T-helper 2 cell treated with Interferon-gamma antibody and Interleukin-4, amounts not matched to agents 100 ng/mL and 5 ng/mL, for 36 hours (primary cell): ENCODE measurements around the gene RAB3IL1. TPM values are rescaled to one million over a fixed set of nuclear protein-coding genes. Genes with fewer than 3 reads are reported as not detected.

ENCODE experiments used
- intact Hi-C: fragments of 100-400 bp; cut with micrococcal nuclease; formaldehyde crosslinking; loops from one replicate; pipeline ENCODE4 v1.15.1; 2023
- total RNA-seq: library from RNA; stranded (reverse); gene quantifications from 2 replicates; pipeline ENCODE4 v1.2.3, GENCODE V29; 2022

Gene RAB3IL1
- total RNA-seq, 1 donor from 2014 or later: not detected

DNA sequence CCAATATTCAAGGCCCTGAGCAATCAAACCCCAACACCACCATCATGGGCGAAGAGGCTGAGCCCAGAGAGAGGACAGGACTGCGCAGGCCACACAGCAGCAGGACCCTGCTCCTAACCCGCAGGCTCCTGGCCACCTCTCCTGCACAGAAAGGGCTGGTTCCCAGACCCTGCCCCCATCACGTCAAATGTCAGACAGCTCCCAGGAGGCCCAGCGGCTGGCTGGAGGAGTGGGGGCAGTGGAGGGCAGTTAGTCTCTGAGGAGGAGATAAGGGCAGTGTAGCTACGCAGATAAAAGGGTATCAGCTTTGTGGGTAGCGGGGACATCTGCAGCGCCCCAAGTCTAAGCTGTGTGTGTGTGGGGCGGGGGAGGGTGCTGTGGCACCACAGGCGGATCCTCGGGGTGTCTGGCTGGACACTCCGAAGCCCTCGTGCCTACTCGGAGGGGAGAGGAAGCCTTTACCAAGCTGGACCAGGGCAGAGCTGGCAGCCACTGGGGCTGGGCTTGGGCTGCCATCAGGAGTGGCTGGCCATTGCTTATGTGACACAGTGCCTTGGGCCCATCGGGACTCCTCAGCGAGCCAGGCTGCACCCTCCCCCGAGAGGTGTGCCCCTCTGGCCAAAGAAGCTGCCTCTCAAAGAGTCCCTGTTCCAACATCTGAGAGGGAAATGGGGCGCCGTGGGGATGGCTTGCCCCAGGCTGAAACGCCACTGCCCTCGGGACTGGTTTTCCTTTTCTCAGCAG is 47.5 kb downstream of the RAB3IL1 start:
- intact Hi-C loops: loop anchor here (2.0 kb wide), 1 partner anchor 77 kb away; no protein-coding TSS in a partner anchor

DNA sequence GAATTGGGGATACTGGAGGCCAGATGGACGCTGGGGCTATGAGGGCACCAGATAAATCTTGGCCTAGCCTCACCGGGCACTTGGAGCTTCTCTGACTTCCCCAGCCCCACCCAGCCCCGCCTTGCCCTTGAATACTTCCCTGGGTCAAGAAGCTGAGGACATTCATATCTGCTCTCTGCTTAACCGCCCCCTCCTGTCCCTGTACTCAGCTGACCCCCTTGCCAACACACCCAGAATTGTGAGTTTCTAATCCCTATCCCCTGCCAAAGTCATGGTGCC is 48.0 kb downstream of the RAB3IL1 start:
- intact Hi-C loops: no loop called here

DNA sequence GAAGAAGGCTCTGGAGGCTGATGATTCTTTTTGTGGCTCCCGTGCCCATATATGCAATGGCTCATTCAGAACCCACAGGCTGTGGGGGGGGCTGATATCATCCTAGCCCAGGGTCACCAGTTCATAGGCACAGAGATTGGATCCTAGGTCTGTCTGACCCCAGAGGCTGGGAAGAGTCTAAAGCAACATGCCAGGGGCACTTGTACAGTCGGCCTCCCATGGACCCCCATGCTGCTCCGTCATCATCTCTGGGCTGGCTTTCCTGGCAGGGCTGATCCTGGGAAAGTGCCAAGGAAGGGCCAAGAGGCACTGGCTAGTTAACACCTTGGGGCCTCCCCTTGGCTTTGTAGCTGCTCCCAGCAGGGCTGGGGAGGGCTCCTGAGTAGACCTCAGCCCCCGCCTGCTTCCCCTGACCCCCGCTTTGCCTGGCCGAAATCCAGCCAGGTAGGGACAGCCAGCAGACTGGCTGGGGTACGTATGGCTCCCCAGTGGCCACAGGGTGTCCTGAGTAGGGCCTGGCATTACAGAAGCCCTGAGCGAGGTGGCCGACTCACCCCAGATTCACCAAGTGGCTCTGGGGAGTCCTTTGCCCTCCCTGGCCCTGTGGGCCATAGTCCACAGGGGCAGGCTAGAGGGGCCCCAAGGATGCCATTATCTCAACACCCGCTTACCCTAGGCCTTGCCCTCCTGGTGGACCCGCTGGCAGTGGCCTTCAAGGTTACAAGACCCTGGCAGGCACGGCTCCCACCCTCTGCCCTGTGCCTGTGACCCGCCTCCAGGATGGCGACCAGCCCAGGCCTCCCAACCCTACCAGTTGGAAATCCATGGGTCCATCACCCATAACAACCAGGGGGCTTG is 48.6 kb downstream of the RAB3IL1 start:
- intact Hi-C loops: no loop called here

DNA sequence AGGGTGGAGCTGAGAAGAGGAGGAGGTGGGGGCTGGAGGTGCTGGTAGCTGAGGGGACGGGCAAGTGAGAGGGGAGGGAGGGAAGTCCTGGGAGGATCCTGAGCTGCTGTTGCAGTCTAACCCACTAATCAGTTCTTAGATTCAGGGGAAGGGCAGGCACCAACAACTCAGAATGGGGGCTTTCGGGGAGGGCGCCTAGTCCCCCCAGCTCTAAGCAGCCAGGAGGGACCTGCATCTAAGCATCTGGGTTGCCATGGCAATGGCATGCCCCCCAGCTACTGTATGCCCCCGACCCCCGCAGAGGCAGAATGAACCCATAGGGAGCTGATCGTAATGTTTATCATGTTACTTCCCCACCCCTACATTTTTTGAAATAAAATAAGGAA is 50.4 kb downstream of the RAB3IL1 start:
- intact Hi-C loops: no loop called here

DNA sequence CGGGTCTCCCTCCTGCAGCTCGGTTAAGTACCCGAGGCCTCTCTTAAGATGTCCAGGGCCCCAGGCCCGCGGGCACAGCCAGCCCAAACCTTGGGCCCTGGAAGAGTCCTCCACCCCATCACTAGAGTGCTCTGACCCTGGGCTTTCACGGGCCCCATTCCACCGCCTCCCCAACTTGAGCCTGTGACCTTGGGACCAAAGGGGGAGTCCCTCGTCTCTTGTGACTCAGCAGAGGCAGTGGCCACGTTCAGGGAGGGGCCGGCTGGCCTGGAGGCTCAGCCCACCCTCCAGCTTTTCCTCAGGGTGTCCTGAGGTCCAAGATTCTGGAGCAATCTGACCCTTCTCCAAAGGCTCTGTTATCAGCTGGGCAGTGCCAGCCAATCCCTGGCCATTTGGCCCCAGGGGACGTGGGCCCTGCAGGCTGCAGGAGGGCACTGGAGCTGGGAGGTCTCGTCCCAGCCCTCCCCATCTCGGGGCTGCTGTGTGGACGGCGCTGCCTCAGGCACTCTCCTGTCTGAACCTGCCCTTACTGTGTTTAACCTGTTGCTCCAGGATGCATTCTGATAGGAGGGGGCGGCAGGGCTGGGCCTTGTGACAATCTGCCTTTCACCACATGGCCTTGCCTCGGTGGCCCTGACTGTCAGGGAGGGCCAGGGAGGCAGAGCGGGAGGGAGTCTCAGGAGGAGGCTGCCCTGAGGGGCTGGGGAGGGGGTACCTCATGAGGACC is 51.0 kb downstream of the RAB3IL1 start:
- intact Hi-C loops: no loop called here

DNA sequence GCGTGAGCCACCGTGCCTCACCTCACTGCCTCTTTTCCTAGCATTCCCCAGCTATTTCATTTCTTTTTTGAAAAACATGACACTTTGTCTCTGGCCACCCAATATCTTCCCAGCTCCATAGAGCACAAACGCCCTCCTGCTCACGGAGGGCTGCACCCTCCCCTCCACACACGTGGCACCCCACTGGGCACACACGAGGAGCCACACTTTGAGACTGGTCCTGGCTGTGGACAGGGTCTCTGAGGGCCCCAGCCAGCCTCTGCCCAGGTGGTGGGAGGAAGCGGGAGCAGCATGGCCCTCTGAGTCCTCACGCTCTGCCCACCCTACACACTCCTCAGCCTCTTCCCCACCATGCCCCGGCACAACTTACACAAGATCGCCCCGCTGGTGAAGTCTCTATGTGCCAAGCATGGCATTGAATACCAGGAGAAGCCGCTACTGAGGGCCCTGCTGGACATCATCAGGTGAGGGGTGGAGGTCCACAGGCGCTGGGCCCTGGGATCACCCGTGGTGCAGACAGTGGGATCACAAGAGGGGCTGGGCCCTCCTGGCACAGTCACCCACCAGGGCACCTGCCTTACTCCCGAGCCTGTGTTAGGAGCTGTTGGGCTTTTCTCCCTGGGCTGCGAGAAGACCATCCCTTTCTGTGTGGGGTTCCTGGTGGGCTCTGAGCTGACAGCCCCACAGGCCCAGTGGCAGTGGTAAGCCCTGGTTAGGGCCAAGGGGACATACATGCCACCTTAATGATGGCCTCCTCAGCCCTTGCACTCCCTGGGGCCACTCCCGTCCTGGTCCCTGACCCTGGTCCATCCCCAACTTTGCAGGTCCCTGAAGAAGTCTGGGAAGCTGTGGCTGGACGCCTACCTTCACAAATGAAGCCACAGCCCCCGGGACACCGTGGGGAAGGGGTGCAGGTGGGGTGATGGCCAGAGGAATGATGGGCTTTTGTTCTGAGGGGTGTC is 52.3 kb downstream of the RAB3IL1 start:
- intact Hi-C loops: no loop called here

DNA sequence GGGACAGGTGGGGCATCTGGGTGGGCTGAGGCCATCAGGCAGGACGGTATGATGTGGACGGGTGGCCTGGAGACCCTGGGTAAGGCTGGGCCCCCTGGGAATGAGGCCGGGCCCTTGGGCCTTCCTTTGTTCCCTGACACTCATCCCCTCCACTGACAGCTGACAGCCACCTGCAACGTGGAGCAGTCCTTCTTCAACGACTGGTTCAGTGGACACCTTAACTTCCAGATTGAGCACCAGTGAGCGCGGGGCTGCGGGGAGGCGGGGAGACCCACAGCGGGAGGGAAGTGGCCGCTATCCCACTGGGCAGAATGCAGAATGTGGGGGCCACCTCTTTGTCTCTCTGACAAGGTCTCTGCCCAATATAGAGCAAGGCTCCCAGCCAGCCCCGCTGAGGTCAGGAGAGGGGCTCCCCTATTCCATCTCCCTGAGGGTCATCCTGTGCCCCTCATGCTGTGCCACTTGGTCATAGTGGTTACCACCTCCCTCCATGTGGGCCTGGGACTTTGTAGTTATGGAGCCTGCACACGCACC is 53.8 kb downstream of the RAB3IL1 start:
- intact Hi-C loops: no loop called here

DNA sequence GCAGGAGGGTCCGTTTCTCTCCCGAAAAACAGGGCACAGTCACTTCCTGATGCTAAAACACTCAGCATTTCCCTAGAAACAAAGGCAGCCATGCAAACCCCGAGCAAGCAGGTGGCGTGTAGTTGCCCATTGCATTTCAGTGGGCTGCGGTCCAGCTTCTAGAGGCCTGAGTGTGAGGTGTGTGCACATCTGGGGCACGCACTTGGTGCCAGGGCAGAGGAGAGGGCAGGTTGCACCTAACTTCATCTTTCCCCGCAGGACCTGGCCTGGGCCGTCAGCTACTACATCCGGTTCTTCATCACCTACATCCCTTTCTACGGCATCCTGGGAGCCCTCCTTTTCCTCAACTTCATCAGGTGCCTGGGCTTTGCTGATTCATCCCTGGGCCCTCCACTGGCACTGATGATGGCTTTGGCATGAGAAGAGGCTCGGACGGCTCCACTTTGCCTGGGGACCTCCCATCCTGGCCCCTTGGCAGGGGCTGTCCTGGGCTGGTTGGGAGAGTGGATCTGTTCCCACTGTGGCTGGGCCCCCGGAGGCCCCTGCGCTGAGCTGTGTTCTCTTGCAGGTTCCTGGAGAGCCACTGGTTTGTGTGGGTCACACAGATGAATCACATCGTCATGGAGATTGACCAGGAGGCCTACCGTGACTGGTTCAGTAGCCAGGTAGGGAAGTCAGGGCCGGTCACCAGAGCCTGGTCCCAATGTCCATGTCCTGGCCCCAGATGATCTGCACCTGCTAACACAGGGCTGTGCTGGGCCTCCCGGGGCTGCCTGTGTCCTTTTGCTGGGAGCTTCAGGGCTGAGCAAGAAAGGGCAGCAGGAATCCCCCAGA is 54.4 kb downstream of the RAB3IL1 start:
- intact Hi-C loops: no loop called here

DNA sequence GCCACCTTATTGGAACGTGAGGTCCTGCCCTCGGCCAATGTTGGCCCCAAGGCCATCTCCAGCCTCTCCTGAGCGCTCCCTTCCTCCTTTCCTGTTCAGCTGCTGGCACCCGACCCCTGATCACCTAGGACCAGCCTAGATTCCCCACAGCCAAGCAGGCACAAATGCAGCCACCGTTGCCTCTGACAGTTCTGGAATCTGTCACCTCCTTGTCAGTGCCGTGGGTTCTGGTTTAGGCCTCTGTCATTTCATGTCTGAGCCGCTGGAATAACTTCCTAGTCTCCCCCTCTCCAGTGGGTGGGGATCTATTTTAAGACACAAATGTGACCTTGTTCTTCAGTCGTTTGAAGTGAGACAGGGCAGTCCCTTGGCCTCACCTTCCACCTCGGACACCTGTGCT is 55.7 kb downstream of the RAB3IL1 start:
- intact Hi-C loops: no loop called here

DNA sequence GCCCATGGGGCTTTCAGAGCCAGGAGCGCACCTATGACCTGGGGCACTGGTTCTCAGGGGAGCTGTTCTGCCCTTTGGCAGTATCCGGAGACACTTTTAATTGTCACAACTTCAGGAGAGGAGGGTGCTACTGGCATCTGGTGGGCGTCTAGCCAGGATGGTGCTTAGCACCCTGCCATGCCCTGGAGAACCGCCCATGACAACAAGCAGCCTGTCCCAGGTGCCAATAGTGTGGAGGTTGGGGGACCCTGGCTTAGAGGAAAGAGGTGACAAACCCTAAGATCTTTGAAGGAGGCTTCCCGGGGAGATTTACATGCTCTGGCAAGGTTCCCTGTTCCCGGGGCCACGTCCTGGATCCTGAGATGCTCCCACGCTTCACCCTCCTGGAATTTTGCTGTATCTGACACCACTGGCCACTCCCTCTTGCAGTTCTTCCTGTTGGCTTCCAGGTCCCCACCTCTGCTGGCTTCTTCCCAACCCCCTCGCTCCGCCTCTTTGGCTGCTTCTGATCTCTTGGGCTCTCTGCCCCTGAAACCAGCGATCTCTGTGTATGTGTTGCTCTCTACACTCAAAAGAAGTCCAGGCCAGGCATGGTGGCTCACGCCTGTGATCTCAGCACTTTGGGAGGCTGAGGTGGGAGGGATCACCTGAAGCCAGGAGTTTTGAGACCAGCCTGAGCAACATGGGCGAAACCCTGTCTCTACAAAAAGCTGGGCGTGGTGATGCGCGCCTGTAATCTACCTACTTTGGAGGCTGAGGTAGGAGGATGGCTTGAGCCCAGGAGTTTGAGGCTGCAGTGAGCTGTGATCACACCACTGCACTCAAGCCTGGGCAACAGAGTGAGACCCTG is 57.1 kb downstream of the RAB3IL1 start:
- intact Hi-C loops: no loop called here

DNA sequence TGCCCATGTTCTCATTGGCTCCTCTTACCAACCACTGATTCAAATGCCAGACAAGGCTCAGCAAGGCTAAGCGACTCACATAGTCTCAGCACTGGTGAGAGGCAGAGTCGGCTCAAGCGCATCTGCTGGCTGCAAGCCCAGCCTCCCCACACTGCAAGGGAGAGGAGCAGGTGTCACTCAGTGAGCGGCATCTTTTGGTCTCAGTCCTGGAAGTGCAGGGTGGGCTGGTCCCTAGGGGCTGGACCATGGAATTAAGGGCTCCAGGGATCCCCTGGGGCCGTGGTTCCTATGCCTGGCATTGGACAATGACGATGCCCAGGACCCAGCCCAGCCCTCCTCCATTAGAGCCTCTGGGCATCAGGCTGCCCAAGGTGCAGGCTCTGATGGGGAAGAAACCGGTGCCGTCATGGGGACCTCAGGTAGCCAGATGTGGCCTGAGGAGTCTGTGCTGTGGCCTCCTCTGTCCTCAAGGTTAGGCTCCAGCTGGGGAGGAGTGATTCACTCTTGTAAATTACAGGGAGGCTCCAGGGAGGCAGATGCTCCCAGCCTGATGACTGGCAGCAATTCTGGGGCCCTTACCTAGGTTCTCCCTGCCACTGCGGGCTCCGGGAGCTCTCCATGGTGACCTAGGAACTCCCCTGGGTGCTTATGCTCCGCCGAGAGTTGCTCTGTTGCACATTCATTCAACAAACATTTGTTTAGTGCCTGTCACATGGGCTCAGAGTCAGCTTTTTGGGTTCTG is 61.3 kb downstream of the RAB3IL1 start:
- intact Hi-C loops: no loop called here

DNA sequence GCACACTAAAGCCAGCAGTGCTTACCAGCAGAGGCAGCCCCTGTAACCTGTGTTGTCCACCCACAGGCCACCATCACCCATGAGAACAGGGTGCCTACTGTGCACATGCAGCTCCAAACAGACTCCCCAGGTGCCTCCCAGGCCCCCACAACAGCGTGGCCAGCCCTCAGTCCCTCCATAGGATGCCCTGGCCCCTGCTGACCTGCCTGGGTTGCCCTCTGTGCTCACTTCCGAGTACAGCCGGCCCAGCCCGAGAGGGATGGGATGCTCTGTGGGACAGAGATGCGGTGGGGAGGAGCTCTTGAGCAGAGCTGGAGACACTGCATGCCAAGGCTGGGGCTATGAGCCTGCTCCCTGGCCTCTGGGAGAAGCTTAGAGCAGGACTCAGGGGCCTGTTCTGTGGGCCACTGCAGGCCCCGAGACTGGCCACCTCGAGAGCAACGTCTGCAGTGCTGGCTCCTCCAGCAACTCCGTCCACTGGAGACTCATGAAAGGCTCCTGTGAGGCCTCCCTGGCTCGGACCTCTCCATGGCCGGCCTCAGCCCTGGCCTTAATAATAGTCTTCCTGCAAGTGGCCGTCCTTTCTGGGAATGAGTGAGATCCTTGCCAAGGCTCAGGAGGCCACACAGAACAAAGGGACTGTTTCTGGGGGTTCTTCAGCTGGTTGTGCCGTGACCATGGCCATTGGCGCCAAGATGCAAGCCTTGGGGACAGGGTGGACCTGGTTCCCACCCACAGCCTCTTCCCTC is 62.2 kb downstream of the RAB3IL1 start:
- intact Hi-C loops: no loop called here

DNA sequence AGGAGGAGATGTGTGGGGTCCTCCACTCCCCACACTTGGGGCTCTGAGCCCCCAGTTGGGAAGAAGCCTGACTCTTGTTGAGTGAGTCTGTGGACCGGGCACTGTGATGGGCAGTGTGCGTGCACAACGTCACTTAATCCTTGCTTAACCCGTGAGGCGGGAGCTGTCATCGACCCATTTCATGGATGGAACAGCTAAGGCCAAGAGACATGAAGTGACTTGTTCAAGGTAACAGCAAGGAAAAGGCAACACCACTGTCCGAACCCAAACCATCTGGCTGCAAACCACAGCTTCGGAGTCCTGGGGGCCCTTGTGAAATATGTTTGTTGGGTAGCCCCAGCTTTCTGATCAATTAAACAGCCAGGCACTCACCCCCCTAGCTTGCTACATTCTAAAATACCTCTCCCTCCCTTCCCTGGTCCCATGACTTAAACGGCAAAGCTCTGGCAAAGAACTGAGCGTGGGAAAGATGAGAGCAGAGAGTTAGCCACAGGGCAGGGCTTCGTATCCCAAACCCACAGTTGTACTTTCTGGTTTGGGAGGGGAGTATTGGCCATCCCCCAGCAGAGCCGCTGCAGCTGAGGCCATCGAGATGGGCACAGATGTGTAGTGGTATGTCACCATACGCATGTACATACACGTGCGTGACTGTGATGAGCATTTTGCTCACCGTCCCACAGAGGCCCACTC is 63.0 kb downstream of the RAB3IL1 start:
- intact Hi-C loops: no loop called here

DNA sequence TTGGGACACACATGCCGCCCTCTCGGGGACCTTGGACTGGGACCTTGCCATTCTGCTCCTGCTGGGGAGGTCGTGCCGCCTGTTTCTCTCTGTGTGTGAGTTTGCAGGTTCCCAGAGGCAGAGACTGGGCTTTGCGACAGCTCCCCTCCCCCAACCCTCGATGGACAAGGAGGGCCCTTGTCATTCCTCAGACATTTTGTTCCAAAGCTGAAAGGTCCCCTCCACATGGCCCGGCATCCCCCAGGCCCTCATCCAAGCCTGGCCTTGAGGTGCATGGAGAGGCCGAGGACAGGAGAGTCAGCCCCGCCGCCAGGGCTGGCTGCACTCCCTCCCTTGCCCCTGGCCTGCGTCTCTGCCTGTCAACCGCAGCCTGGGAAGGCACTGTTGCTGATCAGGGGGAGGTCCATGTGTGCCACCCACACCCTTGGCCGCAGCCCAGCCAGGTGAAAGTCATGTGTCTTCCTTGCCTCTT is 63.6 kb downstream of the RAB3IL1 start:
- intact Hi-C loops: no loop called here

DNA sequence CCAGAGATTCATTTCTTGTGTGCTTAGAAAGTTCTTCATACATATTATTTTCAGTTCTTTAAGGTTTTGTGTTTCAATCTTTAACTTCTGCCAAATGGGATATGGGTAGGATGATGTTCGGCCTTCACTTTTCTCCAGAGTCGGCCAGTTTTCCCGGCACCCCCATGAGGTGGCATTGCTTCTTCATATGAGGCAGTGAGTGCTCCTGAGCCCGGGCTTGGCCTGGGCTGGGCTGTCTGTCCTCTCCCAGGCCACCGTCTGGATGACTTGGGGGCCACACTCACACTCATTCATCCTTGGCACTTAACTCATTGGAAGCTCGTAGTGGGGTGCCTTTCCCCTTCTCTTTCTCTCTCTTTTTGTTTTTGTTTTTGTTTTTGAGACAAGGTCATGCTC is 65.5 kb downstream of the RAB3IL1 start:
- intact Hi-C loops: no loop called here

DNA sequence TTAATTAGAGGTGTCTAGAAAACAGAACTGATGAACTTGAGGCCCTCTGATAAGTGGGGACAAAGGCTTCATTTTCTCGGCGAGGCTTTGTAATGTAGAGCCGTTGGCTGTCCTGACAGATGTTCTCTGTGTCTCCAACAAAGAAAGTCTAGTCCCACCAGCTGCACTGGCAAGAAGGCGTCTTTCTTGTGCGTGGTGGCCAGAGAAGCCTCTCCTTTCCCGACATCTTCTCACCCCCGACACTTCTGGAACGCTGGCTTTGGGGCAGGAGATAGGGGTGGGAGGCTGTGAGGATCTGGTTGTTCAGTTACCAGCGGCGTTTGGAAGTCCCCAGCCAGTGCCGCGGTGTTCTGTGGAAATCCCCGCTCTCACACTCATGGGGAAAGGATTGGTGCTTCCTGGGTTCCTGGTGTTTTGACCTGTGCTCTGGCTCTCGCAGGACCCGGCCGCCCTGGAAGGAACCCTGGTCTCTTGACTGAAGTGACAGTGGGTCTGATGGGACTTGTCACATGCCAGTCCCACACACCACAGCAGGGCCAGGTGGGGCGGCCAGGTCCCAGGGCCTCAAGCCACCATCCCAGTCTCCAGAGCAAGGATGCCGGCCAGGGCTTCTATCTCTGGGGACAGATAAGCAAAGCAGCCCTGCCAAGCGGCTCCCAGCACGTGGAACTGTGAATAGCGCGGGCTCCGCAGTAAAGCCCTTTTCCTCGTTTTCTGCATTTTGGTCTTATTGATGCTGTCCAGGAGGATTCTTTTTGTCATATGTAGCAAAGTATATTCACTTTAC is 66.1 kb downstream of the RAB3IL1 start:
- intact Hi-C loops: no loop called here
